ENCODE measurements around the gene ZFAND2A.

Gene ZFAND2A

GRCh38 chr7:1109581-1110310, 50.2 kb downstream of the ZFAND2A start:
- no peak for DNase-seq (ENCODE audit: low read depth, low spot score)

- no peak for DNase-seq (ENCODE audit: low read depth, low spot score)
Measured at GRCh38 chr7:1108264-1108920, 51.6 kb downstream of the ZFAND2A start.

- no peak for DNase-seq (ENCODE audit: low read depth, low spot score)
Measured at GRCh38 chr7:1106793-1107421, 53.1 kb downstream of the ZFAND2A start.

- no peak for DNase-seq (ENCODE audit: low read depth, low spot score)
Measured at GRCh38 chr7:1106063-1106792, 53.8 kb downstream of the ZFAND2A start.

GRCh38 chr7:1105189-1105588, 54.8 kb downstream of the ZFAND2A start:
- no peak for DNase-seq (ENCODE audit: low read depth, low spot score)

- DNase-seq (ENCODE audit: low read depth, low spot score), result no peak
Measured at GRCh38 chr7:1104516-1105179, 55.3 kb downstream of the ZFAND2A start.

- no peak for DNase-seq (ENCODE audit: low read depth, low spot score)
Measured at GRCh38 chr7:1103789-1104515, 56.0 kb downstream of the ZFAND2A start.

GRCh38 chr7:1103009-1103788, 56.8 kb downstream of the ZFAND2A start:
- no peak for DNase-seq (ENCODE audit: low read depth, low spot score)
